Osteoblast (primary cell): ENCODE data around the gene TBC1D8. TPM values are rescaled to one million over a fixed set of nuclear protein-coding genes. Genes with fewer than 3 reads are reported as not detected.

ENCODE experiments used
- DNase-seq: peaks from one replicate; pipeline ENCODE4 v3.0.0; 2011; ENCODE audit warnings: low spot score, mixed read lengths; ENCODE audit not compliant: insufficient read length; ENCODE audit errors: missing footprints
- H2AFZ ChIP-seq: 2 replicates; pipeline ENCODE4 v1.6.0; 2011; ENCODE audit warnings: mild to moderate bottlenecking, low read length
- H3K27ac ChIP-seq: 2 replicates; pipeline ENCODE4 v1.5.1; 2011; ENCODE audit warnings: mild to moderate bottlenecking, low read depth, low read length, moderate library complexity
- H3K27me3 ChIP-seq: 2 replicates; pipeline ENCODE4 v1.6.0; 2012; ENCODE audit warnings: mild to moderate bottlenecking, control low read depth, inconsistent platforms, low read length, moderate library complexity; ENCODE audit not compliant: insufficient read depth
- H3K36me3 ChIP-seq: 2 replicates; pipeline ENCODE4 v1.5.1; 2011; ENCODE audit warnings: mild to moderate bottlenecking, low read length, control low read depth, moderate library complexity; ENCODE audit not compliant: insufficient read depth
- H3K4me1 ChIP-seq: 2 replicates; pipeline ENCODE4 v1.5.1; 2011; ENCODE audit warnings: mild to moderate bottlenecking, low read length, control low read depth, moderate library complexity; ENCODE audit not compliant: insufficient read depth
- H3K4me2 ChIP-seq: 2 replicates; pipeline ENCODE4 v1.6.0; 2011; ENCODE audit warnings: mild to moderate bottlenecking, low read length; ENCODE audit not compliant: insufficient read depth
- H3K4me3 ChIP-seq: fragments of 200-600 bp; sonication (generic); 3 replicates; pipeline ENCODE4 v1.5.1; 2012; ENCODE audit warnings: mild to moderate bottlenecking, low read length, inconsistent platforms; ENCODE audit not compliant: insufficient read depth
- H3K79me2 ChIP-seq: 2 replicates; pipeline ENCODE4 v1.6.0; 2012; ENCODE audit warnings: mild to moderate bottlenecking, low read length, control low read depth, inconsistent platforms; ENCODE audit not compliant: insufficient read depth
- H3K9me3 ChIP-seq: 2 replicates; pipeline ENCODE4 v1.5.1; 2011; ENCODE audit warnings: low read depth, low read length, control low read depth
- H4K20me1 ChIP-seq: 2 replicates; pipeline ENCODE4 v1.6.0; 2012; ENCODE audit warnings: mild to moderate bottlenecking, low read length, control low read depth; ENCODE audit not compliant: insufficient read depth
- total RNA-seq: library from RNA; depleted of rRNA; stranded (reverse); fragments of >200 nt; gene quantifications from 2 replicates; pipeline ENCODE4 v1.2.3, GENCODE V29; 2012
- TF ChIP-seq, protein P1 (sequence below): IDR thresholded peaks from 2 replicates; pipeline ENCODE4 v1.5.1; 2011; ENCODE audit warnings: mild to moderate bottlenecking, low read depth, low read length, moderate library complexity; ENCODE audit errors: extremely low read depth

TBC1D8 gene
- total RNA-seq, 1 donor: 13.4 TPM

DNA sequence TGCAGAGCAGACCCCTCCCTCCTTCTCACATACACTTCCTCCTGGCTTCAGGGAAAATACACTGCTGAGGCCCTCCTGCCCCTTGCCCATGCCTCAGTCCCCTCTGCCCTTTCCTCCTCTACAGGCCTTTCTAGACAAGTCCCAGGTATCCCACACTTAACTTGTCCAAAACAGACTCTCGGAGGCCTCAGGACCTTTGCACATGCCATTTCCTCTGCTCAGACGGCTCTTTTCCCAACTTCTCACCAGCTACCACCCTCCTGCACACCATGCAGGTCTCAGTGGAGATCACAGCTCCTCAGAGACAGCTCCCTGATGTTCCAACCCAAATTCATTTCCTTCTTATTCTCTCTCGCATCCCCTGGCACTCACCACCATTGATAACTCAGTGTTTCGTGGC is 11.7 kb downstream of the TBC1D8 start:
- no peaks in the 10 kb centered on the region for H4K20me1 ChIP-seq
- H3K9me3 ChIP-seq: no peaks in the 10 kb centered on the region
- DNase-seq: no peak
- H3K4me3 ChIP-seq: no peak overlapping the region
- peaks cover 12% of the 10 kb centered on the region for H3K27me3 ChIP-seq
- no peaks in the 10 kb centered on the region for H3K79me2 ChIP-seq
- H3K4me2 ChIP-seq: no peak overlapping the region
- H3K4me1 ChIP-seq: no peaks in the 10 kb centered on the region
- H3K36me3 ChIP-seq: no peaks in the 10 kb centered on the region
- no peak overlapping the region for H2AFZ ChIP-seq
- H3K27ac ChIP-seq: no peak overlapping the region
- TF ChIP-seq, protein P1, sequence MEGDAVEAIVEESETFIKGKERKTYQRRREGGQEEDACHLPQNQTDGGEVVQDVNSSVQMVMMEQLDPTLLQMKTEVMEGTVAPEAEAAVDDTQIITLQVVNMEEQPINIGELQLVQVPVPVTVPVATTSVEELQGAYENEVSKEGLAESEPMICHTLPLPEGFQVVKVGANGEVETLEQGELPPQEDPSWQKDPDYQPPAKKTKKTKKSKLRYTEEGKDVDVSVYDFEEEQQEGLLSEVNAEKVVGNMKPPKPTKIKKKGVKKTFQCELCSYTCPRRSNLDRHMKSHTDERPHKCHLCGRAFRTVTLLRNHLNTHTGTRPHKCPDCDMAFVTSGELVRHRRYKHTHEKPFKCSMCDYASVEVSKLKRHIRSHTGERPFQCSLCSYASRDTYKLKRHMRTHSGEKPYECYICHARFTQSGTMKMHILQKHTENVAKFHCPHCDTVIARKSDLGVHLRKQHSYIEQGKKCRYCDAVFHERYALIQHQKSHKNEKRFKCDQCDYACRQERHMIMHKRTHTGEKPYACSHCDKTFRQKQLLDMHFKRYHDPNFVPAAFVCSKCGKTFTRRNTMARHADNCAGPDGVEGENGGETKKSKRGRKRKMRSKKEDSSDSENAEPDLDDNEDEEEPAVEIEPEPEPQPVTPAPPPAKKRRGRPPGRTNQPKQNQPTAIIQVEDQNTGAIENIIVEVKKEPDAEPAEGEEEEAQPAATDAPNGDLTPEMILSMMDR: no peak

DNA sequence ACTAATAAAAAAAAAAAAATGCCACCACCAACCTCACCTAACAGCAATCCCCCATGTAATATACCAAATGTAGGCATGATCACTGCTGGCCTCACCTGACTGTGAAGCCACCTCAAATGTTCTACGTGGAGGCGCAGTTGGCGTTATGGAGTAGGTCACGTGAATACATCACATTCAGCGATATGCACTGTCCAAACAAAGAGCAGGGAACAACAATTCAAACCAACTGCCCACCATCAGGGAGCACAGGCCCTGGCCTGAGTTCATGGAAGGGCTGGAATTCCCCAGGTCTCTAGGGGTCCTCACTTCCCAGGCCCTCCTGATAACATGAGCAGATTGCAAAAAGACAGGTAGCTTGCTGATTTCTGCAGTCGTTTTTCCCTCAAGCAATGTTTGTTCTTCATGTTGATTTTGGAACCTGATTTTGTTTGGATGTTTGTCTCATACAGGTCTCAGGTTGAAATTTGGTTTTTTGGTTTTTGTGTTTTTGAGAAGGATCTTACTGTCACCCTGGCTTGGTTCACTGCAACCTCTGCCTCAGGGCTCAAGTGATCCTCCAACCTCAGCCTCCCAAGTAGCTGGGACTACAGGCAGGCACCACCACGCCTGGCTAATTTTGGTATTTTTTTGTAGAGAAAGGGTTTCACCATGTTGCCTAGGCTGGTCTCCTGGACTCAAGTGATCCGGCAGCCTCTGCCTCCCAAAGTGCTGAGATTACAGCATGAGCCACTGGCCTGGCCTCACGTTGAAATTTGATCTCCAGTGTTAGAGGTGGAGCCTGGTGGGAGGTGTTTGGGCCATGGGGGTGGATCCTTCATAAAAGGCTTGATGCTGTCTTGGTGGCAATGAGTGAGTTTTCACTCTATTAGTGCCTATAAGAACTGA is 15.5 kb downstream of the TBC1D8 start:
- Histone ChIP-seq H3K4me1 (no peaks in the 10 kb centered on the region), H3K4me2 (no peak overlapping the region), H2AFZ (no peak overlapping the region), H3K27me3 (peaks cover 18% of the 10 kb centered on the region), H3K36me3 (no peaks in the 10 kb centered on the region), H3K27ac (no peak overlapping the region), H4K20me1 (no peaks in the 10 kb centered on the region), H3K9me3 (no peaks in the 10 kb centered on the region), H3K79me2 (no peaks in the 10 kb centered on the region), H3K4me3 (no peak overlapping the region)
- no peak for DNase-seq
- TF ChIP-seq, protein P1: no peak

DNA sequence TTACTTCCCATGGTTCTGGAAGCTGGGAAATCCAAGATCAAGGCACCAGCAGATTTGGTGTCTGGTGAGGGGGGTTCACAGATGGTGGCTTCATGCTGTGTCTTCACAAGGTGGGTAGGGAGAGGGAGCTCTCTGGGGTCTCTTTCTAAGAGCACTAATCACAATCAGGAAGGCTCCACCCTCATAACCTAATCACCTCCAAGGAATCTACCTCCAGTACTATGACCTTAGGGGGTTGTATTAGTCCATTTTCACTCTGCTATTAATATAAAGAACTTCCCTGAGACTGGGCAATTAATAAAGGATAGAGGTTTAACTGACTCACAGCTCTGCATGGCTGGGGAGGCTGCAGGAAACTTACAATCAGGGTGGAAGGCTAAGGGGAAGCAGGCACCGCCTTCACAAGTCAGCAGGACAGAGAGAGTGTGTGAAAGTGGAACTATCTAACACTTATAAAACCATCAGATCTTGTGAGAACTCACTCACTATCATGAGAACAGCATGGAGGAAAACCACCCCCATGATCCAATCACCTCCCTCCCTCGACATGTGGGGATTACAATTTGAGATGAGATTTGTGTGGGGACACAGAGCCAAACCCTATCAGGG is 17.6 kb downstream of the TBC1D8 start:
- H3K27ac ChIP-seq: no peak overlapping the region
- no peaks in the 10 kb centered on the region for H4K20me1 ChIP-seq
- H3K4me2 ChIP-seq: no peak overlapping the region
- no peaks in the 10 kb centered on the region for H3K9me3 ChIP-seq
- H3K79me2 ChIP-seq: no peaks in the 10 kb centered on the region
- H3K27me3 ChIP-seq: peaks cover 10% of the 10 kb centered on the region
- no peak overlapping the region for H2AFZ ChIP-seq
- TF ChIP-seq, protein P1: no peak
- no peak for DNase-seq
- no peak overlapping the region for H3K4me3 ChIP-seq
- no peaks in the 10 kb centered on the region for H3K36me3 ChIP-seq
- no peaks in the 10 kb centered on the region for H3K4me1 ChIP-seq

DNA sequence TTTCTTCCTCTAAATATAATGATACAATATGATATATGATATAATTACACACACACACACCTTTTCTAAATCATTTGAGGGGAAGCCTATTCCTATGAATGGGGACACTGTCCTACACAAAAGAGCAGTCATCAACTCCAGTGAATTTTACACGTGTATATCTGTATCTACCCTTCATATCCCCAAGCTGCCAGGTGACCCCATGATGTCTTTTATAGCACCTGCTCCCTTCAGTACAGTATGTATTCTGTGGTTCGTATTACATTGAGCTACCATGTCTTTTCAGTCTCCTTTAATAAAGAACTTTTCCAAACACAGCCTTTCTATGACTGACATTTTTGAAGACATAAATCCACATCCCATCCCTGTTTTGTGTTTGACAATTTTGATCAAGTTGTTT is 19.0 kb downstream of the TBC1D8 start:
- H3K36me3 ChIP-seq: no peaks in the 10 kb centered on the region
- H3K4me1 ChIP-seq: no peaks in the 10 kb centered on the region
- no peak overlapping the region for H2AFZ ChIP-seq
- no peak overlapping the region for H3K4me2 ChIP-seq
- H4K20me1 ChIP-seq: no peaks in the 10 kb centered on the region
- no peak overlapping the region for H3K27ac ChIP-seq
- no peaks in the 10 kb centered on the region for H3K79me2 ChIP-seq
- no peak overlapping the region for H3K4me3 ChIP-seq
- TF ChIP-seq, protein P1: no peak
- no peak for DNase-seq
- H3K27me3 ChIP-seq: peaks cover 10% of the 10 kb centered on the region
- no peaks in the 10 kb centered on the region for H3K9me3 ChIP-seq
